Stimulated activated CD8-positive, alpha-beta memory T cell treated with anti-CD3 and anti-CD28 coated beads, Interleukin-7, amount 100 ng/mL, for 1 hour (primary cell): ENCODE data around the gene TMSB10.
"Not testable (repeated sequence)": the region's sequence is repeated elsewhere in the genome, so short reads cannot be mapped to it uniquely, and the experiment has no call there.

Source experiments
- DNase-seq, 2 donors: peaks; one replicate each; pipeline ENCODE4 v3.0.0-alpha.2; 2020; ENCODE audit warnings: low read depth in 2 of 2

Gene TMSB10

GRCh38 chr2:84905181-84906107, at the start of gene TMSB10:
Gene TMSB10 (plus strand): TSS chr2:84905656.
- peak; percentile 83 to 87 for DNase-seq

GRCh38 chr2:84855731-84856130, 49.7 kb upstream of the TMSB10 start:
- DNase-seq, result no peak

GRCh38 chr2:84856787-84857186, 48.7 kb upstream of the TMSB10 start:
- DNase-seq, result no peak

- no peak for DNase-seq
These were observed 47.9 kb upstream of the TMSB10 start for GRCh38 chr2:84857566-84857965.

GRCh38 chr2:84858123-84858522, 47.3 kb upstream of the TMSB10 start:
- no peak for DNase-seq

- DNase-seq, result no peak
These were observed 46.5 kb upstream of the TMSB10 start for GRCh38 chr2:84858937-84859336.

GRCh38 chr2:84861539-84861938, 43.9 kb upstream of the TMSB10 start:
- no peak for DNase-seq

GRCh38 chr2:84862006-84862405, 43.5 kb upstream of the TMSB10 start:
- no peak for DNase-seq

- DNase-seq, result no peak
These were observed 40.2 kb upstream of the TMSB10 start for GRCh38 chr2:84865181-84865783.

GRCh38 chr2:84866122-84866521, 39.3 kb upstream of the TMSB10 start:
- DNase-seq, result no peak

GRCh38 chr2:84868327-84868726, 37.1 kb upstream of the TMSB10 start:
- DNase-seq, result not testable (repeated sequence)

- DNase-seq, result no peak
These were observed 35.1 kb upstream of the TMSB10 start for GRCh38 chr2:84870306-84870705.

GRCh38 chr2:84872691-84873090, 32.8 kb upstream of the TMSB10 start:
- DNase-seq, result not testable (repeated sequence)

- DNase-seq, result no peak
These were observed 32.1 kb upstream of the TMSB10 start for GRCh38 chr2:84873350-84873749.

GRCh38 chr2:84874381-84875212, 30.9 kb upstream of the TMSB10 start:
- DNase-seq, result no peak

GRCh38 chr2:84875213-84875560, 30.3 kb upstream of the TMSB10 start:
- DNase-seq, result no peak

- DNase-seq, result not testable (repeated sequence)
These were observed 29.8 kb upstream of the TMSB10 start for GRCh38 chr2:84875619-84876018.

GRCh38 chr2:84876369-84876768, 29.1 kb upstream of the TMSB10 start:
- DNase-seq, result no peak

GRCh38 chr2:84878459-84878858, 27.0 kb upstream of the TMSB10 start:
- DNase-seq, result no peak

- no peak for DNase-seq
These were observed 26.4 kb upstream of the TMSB10 start for GRCh38 chr2:84878896-84879583.

- no peak for DNase-seq
These were observed 25.7 kb upstream of the TMSB10 start for GRCh38 chr2:84879584-84880394.
